PC-3 (cell line): Measurements from ENCODE around the gene NTN1. TPM values are rescaled to one million over a fixed set of nuclear protein-coding genes. Genes with fewer than 3 reads are reported as not detected.

Experiments
- ATAC-seq: fragments of 200-7000 bp; cut with Tn5 transposase; 2 replicates; pipeline ENCODE4 v1.9.1; 2020; ENCODE audit warnings: mild to moderate bottlenecking, moderate library complexity
- BruUV-seq: library from RNA; stranded (reverse); fragments of 400-500 nt; replicated peaks from 2 replicates; lab custom pipeline; 2021; lab: Mats Ljungman, UMichigan
- CTCF ChIA-PET: fragments of 300-600 bp; sonication (Branson Sonifier 250); formaldehyde crosslinking; loops from one replicate; lab custom pipeline; 2022; ENCODE audit warnings: antibody characterized with exemption; lab: Charles Lee
- POLR2A ChIA-PET: fragments of 300-600 bp; sonication (Branson Sonifier 250); formaldehyde crosslinking; loops from one replicate; lab custom pipeline; 2022; ENCODE audit warnings: antibody characterized with exemption; ENCODE audit not compliant: unreplicated experiment; lab: Charles Lee
- DNase-seq: peaks from one replicate; pipeline ENCODE4 v3.0.0-alpha.2; 2015
- H2AFZ ChIP-seq: fragments of 300-600 bp; sonication (generic); 2 replicates; pipeline ENCODE4 v1.6.0; 2016; ENCODE audit warnings: antibody characterized with exemption, low read length
- H3F3A ChIP-seq: fragments of 300-600 bp; sonication (generic); one replicate; pipeline ENCODE4 v1.6.0; 2017; ENCODE audit warnings: antibody characterized with exemption, low read length, control low read depth, mild to moderate bottlenecking; ENCODE audit not compliant: unreplicated experiment
- H3K27ac ChIP-seq: fragments of 300-600 bp; sonication (generic); 2 replicates; pipeline ENCODE4 v1.5.1; 2016; ENCODE audit warnings: mild to moderate bottlenecking, low read length
- H3K27me3 ChIP-seq: fragments of 300-600 bp; sonication (generic); 2 replicates; pipeline ENCODE4 v1.6.1; 2016; ENCODE audit warnings: low read length, mixed read lengths
- H3K36me3 ChIP-seq: fragments of 300-600 bp; sonication (generic); 2 replicates; pipeline ENCODE4 v1.6.1; 2016; ENCODE audit warnings: low read depth, mixed run types, low read length, mixed read lengths
- H3K4me1 ChIP-seq: fragments of 300-600 bp; sonication (generic); 2 replicates; pipeline ENCODE4 v1.5.1; 2016; ENCODE audit warnings: low read length; ENCODE audit not compliant: insufficient read depth
- H3K4me2 ChIP-seq: fragments of 300-600 bp; sonication (generic); 2 replicates; pipeline ENCODE4 v1.6.0; 2016; ENCODE audit warnings: low read length
- H3K4me3 ChIP-seq: fragments of 300-600 bp; sonication (generic); 2 replicates; pipeline ENCODE4 v1.5.1; 2016; ENCODE audit warnings: mild to moderate bottlenecking, low read length, mixed read lengths
- H3K79me2 ChIP-seq: fragments of 300-600 bp; sonication (generic); 2 replicates; pipeline ENCODE4 v1.6.1; 2017; ENCODE audit warnings: low read length, mixed read lengths
- H3K9ac ChIP-seq: fragments of 300-600 bp; sonication (generic); 2 replicates; pipeline ENCODE4 v1.6.0; 2016; ENCODE audit warnings: mild to moderate bottlenecking, low read length
- H3K9me2 ChIP-seq: fragments of 300-600 bp; sonication (generic); replicated peaks from 2 replicates; pipeline ENCODE4 v1.6.1; 2016; ENCODE audit warnings: mixed run types, low read length, mixed read lengths
- H3K9me3 ChIP-seq: fragments of 300-600 bp; sonication (generic); 2 replicates; pipeline ENCODE4 v1.6.1; 2016; ENCODE audit warnings: low read length, mixed read lengths
- H4K20me1 ChIP-seq: fragments of 300-600 bp; sonication (generic); 2 replicates; pipeline ENCODE4 v1.6.1; 2016; ENCODE audit warnings: low read length, mixed read lengths
- CTCF ChIP-seq: fragments of 300-600 bp; sonication (generic); conservative IDR thresholded peaks from 2 replicates; pipeline ENCODE4 v1.5.1; 2017; ENCODE audit warnings: antibody characterized with exemption, low read depth, mild to moderate bottlenecking, low read length
- EZH2 ChIP-seq: fragments of 300-600 bp; sonication (generic); IDR thresholded peaks from one replicate; pipeline ENCODE4 v1.6.1; 2017; ENCODE audit warnings: antibody characterized with exemption, mild to moderate bottlenecking, low read length; ENCODE audit not compliant: unreplicated experiment
- EZH2phosphoT487 ChIP-seq: fragments of 300-600 bp; sonication (generic); IDR thresholded peaks from 2 replicates; pipeline ENCODE4 v1.6.1; 2018; ENCODE audit warnings: mild to moderate bottlenecking, antibody characterized with exemption, low read length, borderline replicate concordance
- intact Hi-C: fragments of 100-400 bp; cut with micrococcal nuclease; formaldehyde crosslinking; loops from 2 replicates; pipeline ENCODE4 v1.9.0; 2023
- total RNA-seq: library from RNA; depleted of rRNA; stranded (reverse); fragments of >200 nt; gene quantifications from 2 replicates; pipeline ENCODE4 v1.2.3, GENCODE V29; 2014

NTN1 gene
- total RNA-seq, 1 experiment from 2014 or later = 0.22 TPM

- no peaks in the 10 kb centered on the region for H3K9me3 ChIP-seq
- intact Hi-C loops = no loop called here
- H3K79me2 ChIP-seq = no peaks in the 10 kb centered on the region
Observed at GRCh38 chr17:9261081-9262012, 240.0 kb downstream of the NTN1 start.

GRCh38 chr17:9266031-9266680, 244.8 kb downstream of the NTN1 start:
- Histone ChIP-seq H3F3A (no peaks in the 10 kb centered on the region), H3K9me2 (no peaks in the 10 kb centered on the region), H4K20me1 (no peaks in the 10 kb centered on the region), H3K9ac (no peak overlapping the region), H3K36me3 (no peaks in the 10 kb centered on the region), H3K27ac (no peak overlapping the region), H3K27me3 (no peaks in the 10 kb centered on the region), H3K4me2 (no peak overlapping the region), H3K4me3 (no peak overlapping the region), H3K9me3 (no peaks in the 10 kb centered on the region), H2AFZ (no peak overlapping the region), H3K79me2 (no peaks in the 10 kb centered on the region), H3K4me1 (no peaks in the 10 kb centered on the region)
- no peak for DNase-seq
- ChIA-PET POLR2A (no interaction called here), CTCF (no interaction called here)
- no peak for TF ChIP-seq EZH2
- no peak for ATAC-seq
- no TSS peak for BruUV-seq
- intact Hi-C loops = no loop called here

More at GRCh38 chr17:9261081-9262012, 240.0 kb downstream of the NTN1 start:
- H3K9ac ChIP-seq = no peak overlapping the region
- no peak for TF ChIP-seq EZH2
- TF ChIP-seq EZH2phosphoT487 = no peak
- TF ChIP-seq CTCF = no peak
- H3K4me3 ChIP-seq = no peak overlapping the region
- peaks cover 25% of the 10 kb centered on the region for H3K4me1 ChIP-seq
- POLR2A ChIA-PET = no interaction called here
- no peaks in the 10 kb centered on the region for H3K27me3 ChIP-seq
- no peaks in the 10 kb centered on the region for H4K20me1 ChIP-seq
- no peak for ATAC-seq
- no peak overlapping the region for H2AFZ ChIP-seq
- no TSS peak for BruUV-seq
- H3K36me3 ChIP-seq = no peaks in the 10 kb centered on the region
- CTCF ChIA-PET = no interaction called here
- no peak overlapping the region for H3K4me2 ChIP-seq
- H3F3A ChIP-seq = no peaks in the 10 kb centered on the region
- H3K27ac ChIP-seq = no peak overlapping the region
- no peaks in the 10 kb centered on the region for H3K9me2 ChIP-seq
- no peak for DNase-seq

GRCh38 chr17:9266697-9267117, 245.4 kb downstream of the NTN1 start:
- Histone ChIP-seq H3K36me3 (no peaks in the 10 kb centered on the region), H2AFZ (no peak overlapping the region), H3K9me3 (no peaks in the 10 kb centered on the region), H4K20me1 (no peaks in the 10 kb centered on the region), H3K4me3 (no peak overlapping the region), H3K9me2 (no peaks in the 10 kb centered on the region), H3K4me2 (no peak overlapping the region), H3K4me1 (no peaks in the 10 kb centered on the region), H3K79me2 (no peaks in the 10 kb centered on the region), H3K27me3 (no peaks in the 10 kb centered on the region), H3F3A (no peaks in the 10 kb centered on the region), H3K27ac (no peak overlapping the region), H3K9ac (no peak overlapping the region)
- TF ChIP-seq EZH2phosphoT487 = no peak
- TF ChIP-seq EZH2 = no peak
- TF ChIP-seq CTCF = no peak
- BruUV-seq = no TSS peak
- CTCF ChIA-PET = no interaction called here
- DNase-seq (no peak), ATAC-seq (no peak)
- POLR2A ChIA-PET = no interaction called here
- intact Hi-C loops = no loop called here
